ENCODE measurements around the gene ICOS.

Gene ICOS

DNA sequence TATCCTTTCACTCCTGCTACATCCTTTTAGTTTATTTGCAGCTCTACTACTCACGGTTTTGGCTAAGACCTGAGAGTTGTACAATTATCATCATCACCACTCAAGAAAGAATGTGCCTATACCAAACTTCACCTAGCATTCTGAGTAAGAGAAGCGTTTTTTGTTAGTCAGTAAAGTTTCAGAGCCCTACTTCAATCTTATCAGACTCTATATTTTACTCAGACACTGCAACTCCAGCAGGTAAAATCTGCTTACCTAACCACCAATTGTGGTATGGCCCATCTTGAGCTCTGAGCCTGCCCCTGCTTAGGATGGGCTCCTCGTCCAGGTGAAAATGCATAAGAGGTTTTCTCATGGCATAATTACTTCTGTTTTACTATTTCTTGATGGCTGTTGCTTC is 37.1 kb downstream of the ICOS start:
- Histone ChIP-seq H3K9me3 (ENCODE audit: insufficient read depth, low read length) (no peaks in the 10 kb centered on the region), H4K20me1 (ENCODE audit: low read depth, low read length) (no peaks in the 10 kb centered on the region), H3F3A (ENCODE audit: insufficient read depth) (no peaks in the 10 kb centered on the region), H3K9ac (ENCODE audit: low read length) (no peak overlapping the region), H3K27ac (ENCODE audit: low read depth, low read length) (no peak overlapping the region), H3K27me3 (ENCODE audit: low read length) (no peaks in the 10 kb centered on the region), H3K9me2 (replicated peaks; ENCODE audit: insufficient read depth, low read length) (no peaks in the 10 kb centered on the region), H3K4me2 (ENCODE audit: low read depth, low read length, poor library complexity, severe bottlenecking) (no peak overlapping the region), H3K4me3 (ENCODE audit: insufficient read depth, low read length, poor library complexity, severe bottlenecking) (no peak overlapping the region), H3K79me2 (ENCODE audit: insufficient read depth, low read length) (no peaks in the 10 kb centered on the region), H3K36me3 (ENCODE audit: low read length) (no peaks in the 10 kb centered on the region), H2AFZ (ENCODE audit: low read depth, low read length, severe bottlenecking) (no peak overlapping the region)
- no peak for TF ChIP-seq EZH2phosphoT487 (conservative IDR thresholded peaks at IDR 0.05; ENCODE audit: low read length)
- TF ChIP-seq, protein P1, sequence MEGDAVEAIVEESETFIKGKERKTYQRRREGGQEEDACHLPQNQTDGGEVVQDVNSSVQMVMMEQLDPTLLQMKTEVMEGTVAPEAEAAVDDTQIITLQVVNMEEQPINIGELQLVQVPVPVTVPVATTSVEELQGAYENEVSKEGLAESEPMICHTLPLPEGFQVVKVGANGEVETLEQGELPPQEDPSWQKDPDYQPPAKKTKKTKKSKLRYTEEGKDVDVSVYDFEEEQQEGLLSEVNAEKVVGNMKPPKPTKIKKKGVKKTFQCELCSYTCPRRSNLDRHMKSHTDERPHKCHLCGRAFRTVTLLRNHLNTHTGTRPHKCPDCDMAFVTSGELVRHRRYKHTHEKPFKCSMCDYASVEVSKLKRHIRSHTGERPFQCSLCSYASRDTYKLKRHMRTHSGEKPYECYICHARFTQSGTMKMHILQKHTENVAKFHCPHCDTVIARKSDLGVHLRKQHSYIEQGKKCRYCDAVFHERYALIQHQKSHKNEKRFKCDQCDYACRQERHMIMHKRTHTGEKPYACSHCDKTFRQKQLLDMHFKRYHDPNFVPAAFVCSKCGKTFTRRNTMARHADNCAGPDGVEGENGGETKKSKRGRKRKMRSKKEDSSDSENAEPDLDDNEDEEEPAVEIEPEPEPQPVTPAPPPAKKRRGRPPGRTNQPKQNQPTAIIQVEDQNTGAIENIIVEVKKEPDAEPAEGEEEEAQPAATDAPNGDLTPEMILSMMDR (IDR thresholded peaks at IDR 0.05; ENCODE audit: insufficient read depth, low read length, poor library complexity, severe bottlenecking): no peak

DNA sequence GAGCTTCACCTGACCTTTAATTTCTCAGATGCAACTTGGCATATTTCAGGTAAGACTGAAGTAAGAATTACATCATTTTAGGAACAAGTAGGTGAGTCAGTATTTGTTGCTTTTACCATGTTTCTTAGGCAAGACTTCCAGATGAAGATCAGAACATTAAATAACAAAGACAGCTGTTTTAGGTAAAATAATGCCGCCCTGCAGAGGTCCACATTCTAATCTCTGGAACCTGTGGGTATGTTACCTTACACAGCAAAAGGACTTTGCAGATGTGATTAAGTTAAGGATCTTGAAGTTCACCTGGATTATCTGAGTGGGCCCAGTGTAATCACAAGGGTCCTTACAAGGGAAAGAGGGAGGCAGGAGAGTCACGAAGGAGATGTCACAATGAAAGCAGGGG is 39.3 kb downstream of the ICOS start:
- H3K27ac ChIP-seq (ENCODE audit: low read depth, low read length): no peak overlapping the region
- no peak for TF ChIP-seq EZH2phosphoT487 (conservative IDR thresholded peaks at IDR 0.05; ENCODE audit: low read length)
- TF ChIP-seq, protein P1 (IDR thresholded peaks at IDR 0.05; ENCODE audit: insufficient read depth, low read length, poor library complexity, severe bottlenecking): no peak
- no peaks in the 10 kb centered on the region for H3K79me2 ChIP-seq (ENCODE audit: insufficient read depth, low read length)
- no peaks in the 10 kb centered on the region for H3F3A ChIP-seq (ENCODE audit: insufficient read depth)
- no peak overlapping the region for H3K9ac ChIP-seq (ENCODE audit: low read length)
- no peaks in the 10 kb centered on the region for H3K36me3 ChIP-seq (ENCODE audit: low read length)
- H3K4me2 ChIP-seq (ENCODE audit: low read depth, low read length, poor library complexity, severe bottlenecking): no peak overlapping the region
- no peaks in the 10 kb centered on the region for H3K27me3 ChIP-seq (ENCODE audit: low read length)
- no peak overlapping the region for H2AFZ ChIP-seq (ENCODE audit: low read depth, low read length, severe bottlenecking)
- no peaks in the 10 kb centered on the region for H4K20me1 ChIP-seq (ENCODE audit: low read depth, low read length)
- H3K9me2 ChIP-seq (replicated peaks; ENCODE audit: insufficient read depth, low read length): no peaks in the 10 kb centered on the region
- H3K4me3 ChIP-seq (ENCODE audit: insufficient read depth, low read length, poor library complexity, severe bottlenecking): no peak overlapping the region
- no peaks in the 10 kb centered on the region for H3K9me3 ChIP-seq (ENCODE audit: insufficient read depth, low read length)

DNA sequence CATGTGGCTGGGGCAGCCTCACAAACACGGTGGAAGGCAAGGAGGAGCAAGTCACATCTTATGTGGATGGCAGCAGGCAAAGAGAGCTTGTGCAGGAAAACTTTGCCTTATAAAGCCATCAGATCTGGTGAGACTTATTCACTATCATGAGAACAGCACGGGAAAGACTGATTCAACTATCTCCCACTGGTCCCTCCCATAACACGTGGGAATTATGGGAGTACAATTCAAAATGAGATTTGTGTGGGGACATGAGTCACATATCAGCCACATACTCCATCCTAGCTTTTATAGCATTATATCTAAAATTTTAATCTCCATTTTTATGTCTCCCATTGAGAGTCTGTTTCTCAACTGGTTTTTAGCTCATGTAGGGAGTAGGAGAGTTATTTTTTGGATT is 45.7 kb downstream of the ICOS start:
- Histone ChIP-seq H4K20me1 (ENCODE audit: low read depth, low read length) (no peaks in the 10 kb centered on the region), H3F3A (ENCODE audit: insufficient read depth) (no peaks in the 10 kb centered on the region), H2AFZ (ENCODE audit: low read depth, low read length, severe bottlenecking) (no peak overlapping the region), H3K27me3 (ENCODE audit: low read length) (no peaks in the 10 kb centered on the region), H3K4me3 (ENCODE audit: insufficient read depth, low read length, poor library complexity, severe bottlenecking) (no peak overlapping the region), H3K9ac (ENCODE audit: low read length) (no peak overlapping the region), H3K79me2 (ENCODE audit: insufficient read depth, low read length) (no peaks in the 10 kb centered on the region), H3K27ac (ENCODE audit: low read depth, low read length) (no peak overlapping the region), H3K9me2 (replicated peaks; ENCODE audit: insufficient read depth, low read length) (no peaks in the 10 kb centered on the region), H3K36me3 (ENCODE audit: low read length) (no peaks in the 10 kb centered on the region), H3K9me3 (ENCODE audit: insufficient read depth, low read length) (no peaks in the 10 kb centered on the region), H3K4me2 (ENCODE audit: low read depth, low read length, poor library complexity, severe bottlenecking) (no peak overlapping the region)
- no peak for TF ChIP-seq EZH2phosphoT487 (conservative IDR thresholded peaks at IDR 0.05; ENCODE audit: low read length)
- TF ChIP-seq, protein P1 (IDR thresholded peaks at IDR 0.05; ENCODE audit: insufficient read depth, low read length, poor library complexity, severe bottlenecking): no peak

All from SU-DHL-6 (cell line).